GM12875 (cell line): ENCODE data around the gene CNN2.

Experiments
- H3K4me3 ChIP-seq: one replicate; pipeline ENCODE4 v1.5.1; 2011; ENCODE audit warnings: low read depth, low read length, control low read depth
- TF ChIP-seq, protein P1 (sequence below): IDR thresholded peaks from 2 replicates; pipeline ENCODE4 v1.5.1; 2011; ENCODE audit warnings: low read depth, mild to moderate bottlenecking, control low read depth, inconsistent platforms, low read length, moderate library complexity, borderline replicate concordance; ENCODE audit not compliant: insufficient read depth

CNN2 gene

DNA sequence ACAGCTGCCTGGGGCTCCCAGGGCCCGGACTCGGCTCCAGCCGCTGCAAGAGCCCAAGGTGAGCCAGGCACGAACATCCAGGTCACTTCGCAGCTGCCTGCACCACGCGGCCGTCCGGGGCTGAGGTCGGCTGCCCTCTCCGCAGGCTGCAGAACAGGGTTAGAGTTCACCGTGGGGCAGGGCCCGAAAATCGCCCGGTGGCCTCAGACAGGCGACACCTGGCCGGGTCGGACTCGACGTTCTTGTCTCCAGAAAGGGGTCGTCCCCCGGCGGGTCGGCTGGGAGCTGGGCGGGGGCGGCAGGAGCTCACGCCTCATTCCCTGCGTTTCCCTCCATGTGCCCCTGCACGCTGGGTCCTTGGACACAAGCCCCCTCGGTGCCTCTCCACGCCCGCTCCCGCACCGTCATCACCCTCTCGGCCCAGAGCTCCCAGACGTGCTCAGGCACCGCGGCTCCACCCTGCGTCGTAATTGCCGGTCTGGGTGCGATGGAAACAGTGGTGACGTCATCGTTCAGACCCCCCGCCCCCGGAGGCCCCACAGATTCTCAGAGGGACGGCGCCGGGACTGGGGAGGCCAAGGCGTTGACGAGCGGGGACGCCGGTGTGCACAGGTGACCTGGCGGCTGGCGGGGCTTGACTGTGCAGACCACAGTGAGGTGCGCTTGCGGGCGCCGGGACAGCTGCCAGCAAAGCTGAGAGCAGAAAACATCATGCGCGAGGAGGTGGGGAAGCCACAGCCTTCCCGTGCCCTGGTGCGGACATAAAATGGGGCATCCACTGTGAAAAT, 30.2 kb upstream of the CNN2 start:
- H3K4me3 ChIP-seq = no peak overlapping the region
- TF ChIP-seq, protein P1, sequence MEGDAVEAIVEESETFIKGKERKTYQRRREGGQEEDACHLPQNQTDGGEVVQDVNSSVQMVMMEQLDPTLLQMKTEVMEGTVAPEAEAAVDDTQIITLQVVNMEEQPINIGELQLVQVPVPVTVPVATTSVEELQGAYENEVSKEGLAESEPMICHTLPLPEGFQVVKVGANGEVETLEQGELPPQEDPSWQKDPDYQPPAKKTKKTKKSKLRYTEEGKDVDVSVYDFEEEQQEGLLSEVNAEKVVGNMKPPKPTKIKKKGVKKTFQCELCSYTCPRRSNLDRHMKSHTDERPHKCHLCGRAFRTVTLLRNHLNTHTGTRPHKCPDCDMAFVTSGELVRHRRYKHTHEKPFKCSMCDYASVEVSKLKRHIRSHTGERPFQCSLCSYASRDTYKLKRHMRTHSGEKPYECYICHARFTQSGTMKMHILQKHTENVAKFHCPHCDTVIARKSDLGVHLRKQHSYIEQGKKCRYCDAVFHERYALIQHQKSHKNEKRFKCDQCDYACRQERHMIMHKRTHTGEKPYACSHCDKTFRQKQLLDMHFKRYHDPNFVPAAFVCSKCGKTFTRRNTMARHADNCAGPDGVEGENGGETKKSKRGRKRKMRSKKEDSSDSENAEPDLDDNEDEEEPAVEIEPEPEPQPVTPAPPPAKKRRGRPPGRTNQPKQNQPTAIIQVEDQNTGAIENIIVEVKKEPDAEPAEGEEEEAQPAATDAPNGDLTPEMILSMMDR = no peak

DNA sequence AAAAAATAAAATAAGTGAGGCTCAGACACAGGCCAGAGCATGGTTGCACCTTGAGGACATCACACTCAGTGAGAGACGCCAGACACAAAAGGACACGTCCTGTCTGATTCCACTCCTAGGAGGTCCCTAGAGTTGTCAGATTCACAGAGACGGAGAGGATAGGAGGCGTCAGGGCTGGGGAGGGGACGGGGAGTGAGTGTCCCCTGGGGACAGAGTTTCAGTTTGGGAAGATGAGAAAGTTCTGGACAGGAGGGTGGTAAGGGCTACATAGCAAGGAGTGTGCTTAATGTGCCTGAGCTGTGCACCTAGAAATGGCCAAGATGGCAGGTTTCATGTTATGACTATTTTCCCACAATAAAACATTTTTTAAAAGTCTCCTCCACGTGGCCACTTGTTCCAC, 28.3 kb upstream of the CNN2 start:
- no peak overlapping the region for H3K4me3 ChIP-seq
- TF ChIP-seq, protein P1 = no peak

DNA sequence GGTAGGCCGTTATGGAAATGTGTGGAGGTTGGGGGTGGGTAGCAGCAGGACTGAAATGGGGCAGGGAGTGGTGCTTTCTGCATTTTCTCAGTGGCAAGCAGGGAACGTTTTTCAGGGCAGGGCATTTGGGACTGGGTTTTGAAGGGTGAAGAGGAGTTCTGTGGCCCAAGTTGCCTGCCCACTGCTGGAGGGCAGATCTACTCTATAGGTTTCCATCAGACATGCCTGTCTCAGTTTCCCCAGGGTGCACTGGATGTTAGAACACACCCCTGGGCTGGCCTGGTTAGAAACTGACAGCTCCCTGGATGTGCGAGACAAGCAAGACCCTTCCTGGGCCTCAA, 27.1 kb upstream of the CNN2 start:
- TF ChIP-seq, protein P1 = no peak
- H3K4me3 ChIP-seq = no peak overlapping the region

DNA sequence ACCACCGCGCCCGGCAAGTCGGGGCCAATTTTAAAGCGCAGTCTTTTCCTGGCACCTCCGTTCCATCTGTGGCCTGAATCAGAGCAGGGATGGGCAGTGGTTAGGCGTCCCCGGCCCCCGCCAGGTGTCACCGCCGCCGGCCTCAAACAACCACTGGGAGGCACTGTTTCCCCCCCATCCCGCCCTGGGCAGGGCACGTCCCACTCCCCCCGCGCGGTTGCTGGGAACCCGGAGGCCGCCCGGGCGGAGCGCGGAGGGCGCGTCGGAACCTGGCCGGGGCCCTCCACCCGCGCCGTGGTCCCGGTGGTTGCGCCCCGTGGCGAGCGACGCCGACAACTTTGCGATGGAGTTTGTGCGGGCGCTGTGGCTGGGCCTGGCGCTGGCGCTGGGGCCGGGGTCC, 26.3 kb upstream of the CNN2 start, which contains the start of gene GRIN3B:
Gene GRIN3B (plus strand): TSS at position 325 of the 400 bp plus-strand sequence. CDS start 19 bp downstream, at position 344.
- H3K4me3 ChIP-seq = no peak within 1 kb of the TSS
- TF ChIP-seq, protein P1 = peak; percentile 76

DNA sequence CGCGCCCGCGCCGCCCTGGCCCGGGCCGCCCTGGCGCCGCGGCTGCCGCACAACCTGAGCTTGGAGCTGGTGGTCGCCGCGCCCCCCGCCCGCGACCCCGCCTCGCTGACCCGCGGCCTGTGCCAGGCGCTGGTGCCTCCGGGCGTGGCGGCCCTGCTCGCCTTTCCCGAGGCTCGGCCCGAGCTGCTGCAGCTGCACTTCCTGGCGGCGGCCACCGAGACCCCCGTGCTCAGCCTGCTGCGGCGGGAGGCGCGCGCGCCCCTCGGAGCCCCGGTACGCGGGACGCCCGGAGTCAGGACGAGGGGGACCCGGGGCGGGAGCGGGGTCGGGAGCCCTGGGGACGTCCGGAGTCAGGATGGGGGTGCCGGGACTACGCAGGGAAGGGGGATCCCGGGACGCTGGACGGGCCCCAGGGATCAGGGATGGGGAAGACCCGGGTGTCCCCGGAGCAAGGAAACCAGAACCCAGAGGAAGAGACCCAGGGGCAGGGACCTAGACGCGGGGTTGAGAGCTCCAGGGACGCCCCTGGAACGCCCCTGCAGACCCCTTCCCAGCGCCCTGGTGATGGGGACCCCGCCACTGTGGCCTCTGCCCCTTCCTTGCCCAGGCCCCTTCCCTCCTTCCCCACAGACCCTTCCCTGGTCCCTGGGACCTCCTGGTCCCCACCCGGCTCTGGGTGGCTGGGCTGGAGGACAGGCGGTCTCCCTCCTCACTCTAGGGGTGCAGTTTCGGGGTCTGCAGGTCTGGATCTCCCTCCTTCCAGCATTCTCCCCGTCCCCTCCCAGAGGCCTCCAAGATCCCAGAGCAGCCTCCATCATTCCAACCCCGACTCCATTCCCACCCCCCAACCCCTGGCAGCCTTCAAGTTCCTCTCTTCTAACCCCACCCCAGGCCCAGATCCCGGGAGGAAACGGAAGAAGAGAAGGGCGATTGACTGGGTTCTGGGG, 25.5 kb upstream of the CNN2 start:
- H3K4me3 ChIP-seq = no peak overlapping the region
- TF ChIP-seq, protein P1 = no peak

DNA sequence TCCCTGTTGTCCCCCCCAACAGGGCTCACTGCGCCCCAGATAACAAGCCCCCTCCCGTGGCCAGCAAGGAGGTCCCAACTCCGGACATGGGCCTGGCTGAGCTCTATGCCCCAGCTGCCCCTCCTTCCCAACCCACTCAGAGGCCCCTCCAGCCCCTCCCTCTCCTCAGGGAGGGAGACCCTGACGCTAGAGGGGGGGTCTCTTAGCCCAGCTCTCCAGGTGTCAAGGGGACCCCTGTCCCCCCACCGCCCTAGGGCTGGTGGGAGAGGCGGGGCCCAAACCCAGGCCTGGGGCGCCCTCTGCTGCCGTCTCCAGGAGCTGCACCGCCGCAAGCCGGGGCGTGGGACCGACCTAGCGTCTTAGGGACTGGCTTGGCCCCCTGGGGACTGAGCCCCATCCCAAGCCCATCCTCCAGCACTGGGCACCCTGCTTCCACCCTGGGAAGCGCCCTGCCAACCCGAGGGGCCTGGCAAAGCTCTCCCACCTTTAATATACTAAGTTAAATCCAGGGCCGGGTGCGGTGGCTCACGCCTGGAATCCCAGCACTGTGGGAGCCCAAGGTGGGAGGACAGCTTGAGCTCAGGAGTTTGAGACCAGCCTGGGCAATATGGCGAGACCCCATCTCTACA, 24.8 kb upstream of the CNN2 start:
- TF ChIP-seq, protein P1 = peak; percentile 90
- H3K4me3 ChIP-seq = no peak overlapping the region
